IPS DF 6.9 (cell line): Measurements from ENCODE around the gene PPP1R1B.

Experiments used
- DNase-seq: peaks from one replicate; pipeline ENCODE4 v3.0.0-alpha.2; 2013; ENCODE audit warnings: low read depth, low spot score
- H3K27ac ChIP-seq: one replicate; pipeline ENCODE4 v1.5.1; 2013; ENCODE audit warnings: low read length, control low read depth
- H3K27me3 ChIP-seq: 2 replicates; pipeline ENCODE4 v1.6.1; 2013; ENCODE audit warnings: mild to moderate bottlenecking, low read length; ENCODE audit not compliant: control insufficient read depth, insufficient read depth
- H3K36me3 ChIP-seq: 2 replicates; pipeline ENCODE4 v1.6.1; 2013; ENCODE audit warnings: low read length; ENCODE audit not compliant: control insufficient read depth, insufficient read depth
- H3K4me1 ChIP-seq: 2 replicates; pipeline ENCODE4 v1.6.1; 2013; ENCODE audit warnings: low read length; ENCODE audit not compliant: control insufficient read depth, insufficient read depth
- H3K4me3 ChIP-seq: 2 replicates; pipeline ENCODE4 v1.5.1; 2013; ENCODE audit warnings: mild to moderate bottlenecking, low read length
- H3K9me3 ChIP-seq: 2 replicates; pipeline ENCODE4 v1.6.1; 2013; ENCODE audit warnings: low read length, inconsistent platforms; ENCODE audit not compliant: control insufficient read depth, insufficient read depth
- WGBS: extraction: QIAGEN DNeasy Blood & Tissue Kit; methylation state at CpG from one replicate; pipeline ENCODE4 v1.1.7; 2013; ENCODE audit warnings: mixed read lengths, missing lambda C conversion rate; ENCODE audit not compliant: insufficient read length, insufficient coverage; 5-methylcytosine and 5-hydroxymethylcytosine counted together

The PPP1R1B gene

GRCh38 chr17:39593371-39593770 lies 33.4 kb upstream of the PPP1R1B start:
- H3K27me3 ChIP-seq = peaks cover 43% of the 10 kb centered on the region
- no peaks in the 10 kb centered on the region for H3K9me3 ChIP-seq
- no CpG with 5 or more reads among the region's 2 CpGs for WGBS

GRCh38 chr17:39595294-39595693 lies 31.5 kb upstream of the PPP1R1B start:
- no peak for DNase-seq
- Histone ChIP-seq H3K9me3 (no peaks in the 10 kb centered on the region), H3K27me3 (peaks cover 61% of the 10 kb centered on the region), H3K4me3 (no peak overlapping the region), H3K27ac (no peak overlapping the region), H3K36me3 (no peaks in the 10 kb centered on the region), H3K4me1 (peaks cover 6% of the 10 kb centered on the region)
- WGBS = no CpG with 5 or more reads among the region's 4 CpGs

More at GRCh38 chr17:39593371-39593770, 33.4 kb upstream of the PPP1R1B start:
- Histone ChIP-seq H3K4me1 (peaks cover 5% of the 10 kb centered on the region), H3K4me3 (no peak overlapping the region), H3K36me3 (no peaks in the 10 kb centered on the region), H3K27ac (no peak overlapping the region)
- no peak for DNase-seq

- Histone ChIP-seq H3K27me3 (peaks cover 68% of the 10 kb centered on the region), H3K36me3 (no peaks in the 10 kb centered on the region), H3K9me3 (no peaks in the 10 kb centered on the region), H3K4me1 (peaks cover 6% of the 10 kb centered on the region), H3K27ac (no peak overlapping the region), H3K4me3 (no peak overlapping the region)
- no peak for DNase-seq
- no CpG with 5 or more reads among the region's 11 CpGs for WGBS
Measured at GRCh38 chr17:39595928-39596510, 30.7 kb upstream of the PPP1R1B start.

- Histone ChIP-seq H3K27me3 (peaks cover 75% of the 10 kb centered on the region), H3K4me3 (no peak overlapping the region), H3K9me3 (no peaks in the 10 kb centered on the region)
Measured at GRCh38 chr17:39596543-39597267, 30.0 kb upstream of the PPP1R1B start.

GRCh38 chr17:39597372-39598046 lies 29.2 kb upstream of the PPP1R1B start:
- Histone ChIP-seq H3K36me3 (no peaks in the 10 kb centered on the region), H3K27ac (no peak overlapping the region), H3K4me3 (no peak overlapping the region), H3K9me3 (no peaks in the 10 kb centered on the region), H3K27me3 (peaks cover 83% of the 10 kb centered on the region), H3K4me1 (peaks cover 3% of the 10 kb centered on the region)
- WGBS = no CpG with 5 or more reads among the region's 22 CpGs
- DNase-seq = no peak

More at GRCh38 chr17:39596543-39597267, 30.0 kb upstream of the PPP1R1B start:
- no peak for DNase-seq
- no CpG with 5 or more reads among the region's 47 CpGs for WGBS
- H3K4me1 ChIP-seq = peaks cover 5% of the 10 kb centered on the region
- no peaks in the 10 kb centered on the region for H3K36me3 ChIP-seq
- H3K27ac ChIP-seq = no peak overlapping the region

GRCh38 chr17:39598047-39598481 lies 28.7 kb upstream of the PPP1R1B start:
- no peak for DNase-seq
- WGBS = no CpG with 5 or more reads among the region's 13 CpGs
- Histone ChIP-seq H3K27ac (no peak overlapping the region), H3K9me3 (no peaks in the 10 kb centered on the region), H3K36me3 (no peaks in the 10 kb centered on the region), H3K4me3 (no peak overlapping the region), H3K27me3 (peaks cover 89% of the 10 kb centered on the region), H3K4me1 (peaks cover 3% of the 10 kb centered on the region)

GRCh38 chr17:39598630-39599003 lies 28.1 kb upstream of the PPP1R1B start:
- H3K4me3 ChIP-seq = no peak overlapping the region
- H3K27ac ChIP-seq = no peak overlapping the region
- DNase-seq = no peak
- H3K4me1 ChIP-seq = peaks cover 3% of the 10 kb centered on the region
- H3K9me3 ChIP-seq = no peaks in the 10 kb centered on the region
- H3K36me3 ChIP-seq = no peaks in the 10 kb centered on the region
- WGBS = no CpG with 5 or more reads among the region's 17 CpGs
- peaks cover 90% of the 10 kb centered on the region for H3K27me3 ChIP-seq

GRCh38 chr17:39599004-39599664 lies 27.6 kb upstream of the PPP1R1B start:
- H3K4me1 ChIP-seq = peaks cover 3% of the 10 kb centered on the region
- H3K27me3 ChIP-seq = peaks cover 94% of the 10 kb centered on the region
- H3K9me3 ChIP-seq = no peaks in the 10 kb centered on the region
- no peak overlapping the region for H3K4me3 ChIP-seq
- DNase-seq = no peak
- no peak overlapping the region for H3K27ac ChIP-seq
- no peaks in the 10 kb centered on the region for H3K36me3 ChIP-seq
- WGBS = no CpG with 5 or more reads among the region's 36 CpGs

- DNase-seq = no peak
- H3K4me3 ChIP-seq = no peak overlapping the region
- peaks cover 93% of the 10 kb centered on the region for H3K27me3 ChIP-seq
- no peaks in the 10 kb centered on the region for H3K9me3 ChIP-seq
- no peak overlapping the region for H3K27ac ChIP-seq
- peaks cover 3% of the 10 kb centered on the region for H3K4me1 ChIP-seq
- no peaks in the 10 kb centered on the region for H3K36me3 ChIP-seq
- no CpG with 5 or more reads among the region's 28 CpGs for WGBS
Measured at GRCh38 chr17:39599665-39600231, 27.0 kb upstream of the PPP1R1B start.
